GM18511 (cell line): ENCODE measurements around the gene SREK1.

Source experiments
- ATAC-seq: cut with Tn5 transposase; IDR thresholded peaks from one replicate; pipeline ENCODE4 v1.9.1; 2021; ENCODE audit warnings: mild to moderate bottlenecking, moderate library complexity; ENCODE audit not compliant: unreplicated experiment

SREK1 gene

GRCh38 chr5:66164044-66164790 lies 20.1 kb downstream of the SREK1 start:
- ATAC-seq = no peak

GRCh38 chr5:66168226-66168625 lies 24.1 kb downstream of the SREK1 start:
- ATAC-seq = no peak

GRCh38 chr5:66169534-66169933 lies 25.4 kb downstream of the SREK1 start:
- ATAC-seq = peak; percentile 72

DNA sequence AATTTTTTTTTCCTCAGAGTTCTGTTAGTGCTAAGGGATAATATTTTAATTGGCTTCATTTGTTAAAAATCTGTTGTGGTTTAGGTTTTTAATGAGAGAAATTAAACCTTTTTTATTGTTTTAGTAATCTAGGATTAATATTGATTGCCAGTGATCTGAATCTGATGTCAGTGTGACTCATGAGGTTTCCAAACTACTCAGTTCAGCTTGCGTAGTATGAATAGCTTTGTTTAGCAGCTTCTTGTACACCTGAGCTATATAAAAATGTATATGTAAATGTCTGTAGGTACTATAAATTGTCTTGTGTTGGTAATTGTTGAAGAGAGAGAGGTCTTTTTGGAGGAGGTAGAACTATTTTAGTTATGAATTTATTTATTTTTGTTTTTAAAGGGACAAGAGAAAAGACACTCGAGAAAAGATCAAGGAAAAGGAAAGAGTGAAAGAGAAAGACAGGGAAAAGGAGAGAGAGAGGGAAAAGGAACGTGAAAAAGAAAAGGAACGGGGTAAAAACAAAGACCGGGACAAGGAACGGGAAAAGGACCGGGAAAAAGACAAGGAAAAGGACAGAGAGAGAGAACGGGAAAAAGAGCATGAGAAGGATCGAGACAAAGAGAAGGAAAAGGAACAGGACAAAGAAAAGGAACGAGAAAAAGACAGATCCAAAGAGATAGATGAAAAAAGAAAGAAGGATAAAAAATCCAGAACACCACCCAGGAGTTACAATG lies 26.3 kb downstream of the SREK1 start:
- no peak for ATAC-seq

DNA sequence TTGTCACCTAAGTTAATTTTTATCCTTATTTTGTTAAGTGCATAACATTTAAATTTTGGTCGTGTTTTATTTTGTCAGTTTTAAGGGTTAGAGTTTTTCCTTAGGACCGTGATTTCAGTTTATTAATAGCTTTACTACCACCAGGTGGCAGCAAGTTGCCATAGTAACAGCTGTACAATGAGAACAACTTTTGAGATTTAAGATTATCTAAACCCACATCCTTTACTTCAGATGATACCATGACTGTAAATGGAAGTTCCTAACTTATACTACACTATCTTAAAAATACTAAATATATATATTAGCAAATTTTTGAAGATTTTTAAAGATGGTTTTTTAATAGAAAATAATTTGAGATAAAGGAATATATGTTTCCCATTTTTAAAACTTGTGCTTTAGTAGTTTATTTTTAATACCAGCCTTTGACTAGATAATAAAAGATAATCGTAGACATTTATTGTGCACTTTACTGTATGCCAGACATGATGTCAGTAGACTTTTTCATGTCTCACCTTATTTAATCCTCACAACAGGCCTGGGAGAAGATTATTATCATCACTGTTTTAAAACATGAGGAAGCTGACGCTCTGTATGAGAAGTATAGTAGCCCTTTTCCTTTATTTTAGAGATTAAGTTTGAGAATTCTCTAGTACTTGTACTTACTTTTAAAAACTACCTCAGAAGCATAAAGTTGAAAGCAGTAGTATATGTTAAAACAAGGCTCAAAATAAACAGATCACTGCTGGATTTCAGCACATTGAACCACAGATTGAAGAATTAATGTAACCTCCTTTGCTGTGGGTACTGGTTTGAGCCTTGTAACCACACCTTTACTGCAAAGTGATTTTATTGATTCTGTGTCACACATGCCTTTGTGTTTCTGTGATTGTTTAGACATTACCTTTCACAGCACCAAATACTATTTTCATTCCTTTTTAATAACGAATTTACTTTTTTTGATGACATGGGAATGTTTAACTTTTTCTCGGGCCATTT lies 27.5 kb downstream of the SREK1 start:
- ATAC-seq = peak; percentile 71

- ATAC-seq = no peak
These were observed 30.2 kb downstream of the SREK1 start for GRCh38 chr5:66174338-66174737.

- ATAC-seq = no peak
These were observed 34.7 kb downstream of the SREK1 start for GRCh38 chr5:66178799-66179198.

GRCh38 chr5:66179297-66180051 lies 35.4 kb downstream of the SREK1 start:
- no peak for ATAC-seq

GRCh38 chr5:66180282-66181155 lies 36.4 kb downstream of the SREK1 start:
- no peak for ATAC-seq

- ATAC-seq = no peak
These were observed 42.0 kb downstream of the SREK1 start for GRCh38 chr5:66186108-66186507.

DNA sequence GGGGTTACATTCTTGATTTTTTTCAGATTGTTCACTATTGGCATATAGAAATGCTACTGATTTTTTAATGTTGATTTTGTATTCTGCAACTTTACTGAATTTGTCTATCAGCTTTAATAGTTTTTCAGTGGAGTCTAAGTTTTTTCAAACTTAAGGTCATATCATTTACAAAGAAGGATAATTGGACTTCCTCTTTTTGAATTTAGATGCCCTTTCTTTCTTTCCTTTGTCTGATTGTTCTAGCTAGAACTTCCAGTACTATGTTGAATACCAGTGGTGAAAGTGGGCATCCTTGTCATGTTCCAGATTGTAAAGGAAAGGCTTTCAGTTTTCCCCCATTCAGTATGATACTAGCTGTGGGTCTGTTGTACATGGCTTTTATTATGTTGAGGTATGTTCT lies 49.3 kb downstream of the SREK1 start:
- ATAC-seq = no peak

DNA sequence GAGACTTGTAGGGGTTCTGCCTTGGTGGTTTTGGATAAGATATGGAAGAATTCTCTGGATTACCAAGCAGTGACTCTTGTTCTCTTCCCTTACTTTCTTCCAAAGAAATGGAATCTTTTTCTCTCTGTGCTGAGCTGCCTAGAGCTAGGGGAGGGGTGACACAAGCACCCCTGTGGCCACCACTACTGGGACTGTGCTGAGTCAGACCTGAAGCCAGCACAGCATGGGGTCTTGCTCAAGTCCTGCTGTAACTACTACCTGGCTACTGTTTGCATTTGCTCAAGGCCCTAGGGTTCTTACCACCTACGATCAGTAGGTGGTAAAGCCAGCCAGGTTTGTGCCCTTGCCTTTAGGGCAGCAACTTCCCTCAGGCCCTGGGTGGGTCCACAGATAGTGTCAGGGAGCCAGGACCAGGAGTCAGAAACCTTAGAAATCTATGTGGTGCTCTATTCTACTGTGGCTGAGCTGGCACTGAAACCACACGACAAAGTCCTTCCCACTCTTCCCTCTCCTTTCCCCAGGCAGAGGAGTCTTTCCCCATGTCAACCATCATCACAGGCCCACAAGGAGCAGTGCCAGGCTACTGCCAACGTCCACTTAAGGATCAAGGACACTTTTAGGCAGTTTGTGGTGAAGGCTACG lies 53.8 kb downstream of the SREK1 start:
- no peak for ATAC-seq

GRCh38 chr5:66198837-66199236 lies 54.7 kb downstream of the SREK1 start:
- ATAC-seq = no peak

DNA sequence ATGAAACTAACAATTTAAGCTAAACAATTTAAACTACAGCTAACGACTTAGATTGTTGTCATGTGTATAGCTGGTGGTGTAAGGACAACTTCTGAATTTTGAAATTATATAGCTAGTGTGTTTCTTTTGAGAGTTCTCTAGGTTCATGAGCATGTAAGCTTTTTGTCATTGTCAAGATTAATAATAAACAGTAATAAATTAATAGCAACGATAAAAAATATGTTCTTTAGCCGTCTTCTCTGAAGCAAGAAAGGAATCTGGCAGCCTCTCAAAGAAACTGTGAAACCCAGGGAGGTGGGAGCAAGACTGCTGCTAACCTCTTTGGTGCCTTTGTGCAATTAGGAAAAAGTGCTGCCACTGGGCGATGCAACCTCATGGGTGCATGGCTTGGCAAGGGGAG lies 59.4 kb downstream of the SREK1 start:
- no peak for ATAC-seq

DNA sequence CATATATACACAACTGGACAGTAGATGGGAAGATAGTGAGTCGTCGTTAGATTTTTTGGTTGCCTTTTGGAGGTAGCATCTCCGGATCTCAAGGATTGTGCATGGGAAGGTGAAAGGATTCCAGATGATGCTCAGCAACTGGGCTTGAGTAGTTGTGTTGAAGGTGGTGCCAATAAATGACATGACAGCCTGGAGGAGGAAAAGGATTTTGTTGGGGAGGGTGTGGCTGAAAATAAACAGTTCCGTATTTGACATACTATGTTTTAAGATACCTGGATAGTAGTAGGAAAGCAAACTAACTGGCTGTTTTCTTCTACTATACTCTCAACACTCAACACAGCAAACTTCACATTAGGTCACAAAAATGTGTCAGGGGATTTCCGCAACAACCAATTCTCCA lies 62.4 kb downstream of the SREK1 start:
- ATAC-seq = no peak

DNA sequence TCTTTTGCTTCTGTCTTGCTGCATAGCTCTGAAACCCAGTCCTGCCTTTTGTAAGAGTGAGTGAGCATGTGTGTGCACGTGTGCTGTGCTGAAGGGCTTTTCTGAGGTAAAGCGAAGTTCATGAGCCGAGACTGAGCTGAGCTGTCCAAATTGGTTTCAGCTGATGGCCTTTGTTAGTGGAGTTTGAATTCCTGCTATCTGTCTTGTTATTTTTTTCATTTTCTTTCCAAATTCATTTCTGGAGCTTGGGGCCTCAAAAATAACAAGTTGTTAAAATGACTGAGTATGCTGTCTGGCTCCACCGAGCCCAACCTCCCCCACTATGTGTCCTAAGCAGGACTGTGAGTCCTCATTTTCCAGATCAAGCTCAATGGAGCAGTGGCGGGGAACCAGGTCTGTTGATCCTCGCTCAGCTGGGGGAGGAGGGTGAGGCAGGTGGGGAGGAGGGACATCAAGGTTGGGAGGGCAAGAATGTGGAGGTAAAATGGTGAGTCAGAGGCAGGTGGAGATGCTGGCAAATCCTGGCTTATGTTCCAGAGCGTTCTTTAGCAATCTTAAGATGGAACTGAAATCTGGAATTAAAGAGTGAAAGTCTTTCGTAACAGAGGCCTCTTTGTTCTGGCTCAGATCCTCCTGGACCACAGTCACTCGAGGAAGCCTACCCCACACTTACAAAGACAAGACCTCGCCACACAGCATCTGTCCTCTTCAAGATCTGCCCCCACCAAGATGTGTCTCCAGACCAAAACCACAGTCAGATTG lies 63.9 kb downstream of the SREK1 start:
- ATAC-seq = no peak

- no peak for ATAC-seq
These were observed 65.2 kb downstream of the SREK1 start for GRCh38 chr5:66209350-66209749.

GRCh38 chr5:66209794-66210193 lies 65.7 kb downstream of the SREK1 start:
- no peak for ATAC-seq
